Hypothalamus (tissue), 51 donors: Measurements from ENCODE around the gene B3GNT5.

Source experiments
- DNase-seq, 51 donors: peaks; one replicate each; lab custom pipeline; 2025; lab: John Stamatoyannopoulos, UW

B3GNT5 gene, protein sequence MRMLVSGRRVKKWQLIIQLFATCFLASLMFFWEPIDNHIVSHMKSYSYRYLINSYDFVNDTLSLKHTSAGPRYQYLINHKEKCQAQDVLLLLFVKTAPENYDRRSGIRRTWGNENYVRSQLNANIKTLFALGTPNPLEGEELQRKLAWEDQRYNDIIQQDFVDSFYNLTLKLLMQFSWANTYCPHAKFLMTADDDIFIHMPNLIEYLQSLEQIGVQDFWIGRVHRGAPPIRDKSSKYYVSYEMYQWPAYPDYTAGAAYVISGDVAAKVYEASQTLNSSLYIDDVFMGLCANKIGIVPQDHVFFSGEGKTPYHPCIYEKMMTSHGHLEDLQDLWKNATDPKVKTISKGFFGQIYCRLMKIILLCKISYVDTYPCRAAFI

DNA sequence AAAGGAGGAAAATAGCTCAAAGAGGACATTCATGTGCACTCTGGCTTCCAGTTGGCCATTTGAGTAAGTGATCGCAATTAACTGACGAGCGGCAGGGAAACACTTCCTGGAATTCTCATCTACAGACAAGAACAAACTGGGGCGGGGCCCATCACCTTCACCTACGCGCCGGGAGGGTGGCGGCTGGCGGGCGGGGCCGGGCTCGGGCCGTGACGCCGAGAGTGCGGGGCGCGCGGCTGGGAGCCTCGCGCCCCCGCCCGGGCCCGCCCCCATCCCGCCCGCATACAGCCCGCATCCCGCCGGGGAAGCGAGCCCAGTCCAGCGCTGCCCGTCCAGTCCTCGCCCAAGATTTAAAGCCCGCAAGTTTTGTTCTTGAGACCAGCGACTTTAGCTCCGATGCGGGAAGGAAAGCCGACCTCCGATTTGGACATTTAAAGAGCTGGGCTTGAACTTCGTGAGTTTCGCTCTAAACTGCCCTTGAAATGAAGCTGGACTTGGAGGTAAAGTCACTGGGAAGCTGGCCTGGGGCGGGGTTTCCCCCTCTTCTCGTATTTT is at the start of gene B3GNT5:
Gene B3GNT5, plus strand, starts transcription at position 281 of the 555 bp plus-strand sequence. CDS start 16,546 bp downstream, outside the sequence.
- DNase-seq: peak in 1 of 51 donors; percentile 15

DNA sequence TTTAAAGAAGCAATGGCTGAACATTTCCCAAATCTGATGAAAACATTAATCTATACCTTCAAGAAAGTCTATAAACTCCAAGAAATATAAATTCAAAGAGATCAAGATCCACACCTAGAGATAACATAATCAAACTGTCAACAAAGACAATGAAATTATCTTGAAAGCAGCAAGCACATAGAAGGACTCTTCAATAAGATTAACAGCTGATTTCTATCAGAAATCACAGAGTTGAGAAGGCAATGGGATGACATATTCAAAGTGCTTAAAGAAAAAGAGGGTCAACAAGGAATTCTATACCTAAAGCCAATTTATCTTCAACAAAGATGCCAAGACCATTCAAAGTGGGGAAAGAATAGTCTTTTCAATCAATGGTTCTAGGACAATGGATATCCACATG is 49.4 kb upstream of the B3GNT5 start:
- no peak for DNase-seq

DNA sequence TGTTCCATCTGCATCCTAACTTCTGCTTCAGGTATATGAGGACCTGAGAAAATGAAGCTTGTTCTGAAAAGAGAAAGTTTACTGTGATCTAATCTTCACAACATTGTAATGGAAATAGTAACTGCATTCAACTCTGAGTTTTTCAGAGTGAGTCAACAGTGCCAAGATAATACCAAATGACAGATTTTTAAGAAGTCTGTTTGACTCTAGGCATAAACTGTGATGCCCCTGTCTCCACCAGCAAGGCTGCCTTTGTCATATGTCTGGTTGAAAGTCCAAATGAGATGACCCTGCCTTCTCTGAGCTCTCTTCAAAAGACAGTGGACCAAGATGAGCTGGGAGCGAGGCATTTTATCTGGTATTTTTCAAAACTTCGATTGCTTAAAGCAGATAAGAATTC is 44.8 kb upstream of the B3GNT5 start:
- DNase-seq: no peak

DNA sequence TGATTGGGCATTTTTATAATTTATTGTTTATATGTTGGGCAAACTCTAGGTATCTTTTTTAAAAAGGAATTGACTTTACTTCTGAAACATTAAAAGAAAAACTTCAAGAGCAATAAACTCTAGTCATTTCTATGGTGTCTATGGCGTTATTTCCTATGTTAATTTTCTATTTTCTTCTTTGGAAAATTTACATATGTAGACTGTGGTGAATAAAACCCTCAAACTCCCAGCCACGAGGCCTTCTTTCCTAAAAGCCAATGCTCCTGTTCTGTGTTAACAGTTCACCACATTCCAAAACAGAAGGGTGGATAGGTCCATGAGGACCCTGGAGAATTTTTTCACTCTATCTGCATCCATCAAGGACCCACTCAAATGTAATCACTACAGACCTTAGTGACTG is 44.3 kb upstream of the B3GNT5 start:
- DNase-seq: no peak

DNA sequence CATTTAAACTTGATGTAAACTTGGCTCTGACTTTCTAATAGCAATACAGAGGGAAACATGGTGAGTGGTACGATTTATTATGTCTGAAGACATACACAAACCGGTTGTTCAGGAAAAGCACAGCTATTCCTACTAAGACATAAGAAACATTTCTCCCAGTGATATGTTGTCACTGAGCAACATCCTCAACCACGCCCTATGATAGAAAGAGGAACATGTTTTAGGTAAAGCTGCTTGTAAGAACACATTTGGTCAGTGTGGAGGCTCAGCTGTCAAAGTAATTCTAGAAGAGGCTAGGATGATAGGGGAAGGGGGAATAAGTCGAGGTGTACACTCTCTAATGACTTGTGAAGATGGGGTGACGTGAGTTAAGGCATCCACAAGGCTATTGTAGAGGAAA is 42.7 kb upstream of the B3GNT5 start:
- DNase-seq: no peak

DNA sequence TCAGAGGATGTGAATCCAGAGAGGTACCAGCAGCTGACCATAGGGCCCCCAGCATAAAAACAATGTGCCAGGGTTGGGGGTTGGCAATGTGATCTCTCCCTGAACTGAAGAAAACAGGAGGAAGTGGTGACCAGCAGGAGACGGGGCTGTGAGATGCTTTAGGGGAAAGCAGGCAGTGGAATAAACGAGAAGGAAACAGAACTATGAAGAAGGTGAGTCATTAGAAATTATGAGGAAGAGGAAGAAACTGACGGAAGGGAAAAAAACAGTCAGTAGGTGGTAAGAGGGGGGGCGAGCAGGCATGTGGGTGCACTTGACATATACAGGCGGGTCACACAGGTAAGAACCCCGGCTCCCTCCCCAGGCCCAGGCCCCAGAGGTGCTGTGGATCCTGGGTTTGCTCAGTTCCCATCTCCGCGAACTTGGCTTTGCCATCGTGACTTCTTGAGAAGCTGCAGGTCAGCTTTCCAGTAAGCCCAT is 42.2 kb upstream of the B3GNT5 start:
- DNase-seq: no peak

DNA sequence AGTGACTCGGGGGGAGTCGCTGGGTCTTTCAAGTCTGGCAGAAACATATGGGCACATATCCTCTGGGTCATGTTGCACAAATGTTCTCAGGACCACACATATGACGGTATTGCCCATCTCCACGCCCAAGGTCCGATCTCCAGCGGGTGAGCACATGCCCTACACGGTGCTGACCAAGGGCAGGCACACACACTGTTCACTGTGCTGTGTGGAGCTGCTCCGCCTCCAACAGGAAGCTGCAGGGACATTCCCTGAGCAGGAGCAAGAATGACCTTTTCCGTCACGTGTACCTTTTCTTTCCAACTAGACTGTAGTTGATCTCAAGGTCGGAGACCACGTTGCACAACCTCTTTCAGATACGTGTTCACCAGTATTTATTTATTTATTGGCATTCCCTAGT is 41.7 kb upstream of the B3GNT5 start:
- peak in 6 of 51 donors; percentile 7 to 51 (median 14) for DNase-seq

DNA sequence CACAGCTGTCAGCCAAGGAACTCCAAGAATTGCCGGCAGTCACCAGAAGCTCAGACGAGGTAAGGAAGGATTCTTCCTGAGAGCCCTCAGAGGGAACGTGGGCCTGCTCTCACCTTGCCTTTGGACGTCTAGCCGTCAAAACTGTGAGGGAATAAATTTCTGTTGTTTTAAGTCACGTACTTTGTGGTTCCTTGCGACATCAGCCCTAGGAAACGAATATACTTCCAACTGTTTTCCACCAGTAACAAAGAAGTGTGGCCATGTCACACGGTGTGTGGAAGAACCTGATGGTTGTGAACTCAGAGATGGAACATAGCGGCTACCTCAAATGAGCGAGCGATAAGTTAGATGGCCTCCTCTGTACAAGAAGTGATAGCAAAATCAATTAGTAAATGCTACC is 41.0 kb upstream of the B3GNT5 start:
- DNase-seq: no peak

DNA sequence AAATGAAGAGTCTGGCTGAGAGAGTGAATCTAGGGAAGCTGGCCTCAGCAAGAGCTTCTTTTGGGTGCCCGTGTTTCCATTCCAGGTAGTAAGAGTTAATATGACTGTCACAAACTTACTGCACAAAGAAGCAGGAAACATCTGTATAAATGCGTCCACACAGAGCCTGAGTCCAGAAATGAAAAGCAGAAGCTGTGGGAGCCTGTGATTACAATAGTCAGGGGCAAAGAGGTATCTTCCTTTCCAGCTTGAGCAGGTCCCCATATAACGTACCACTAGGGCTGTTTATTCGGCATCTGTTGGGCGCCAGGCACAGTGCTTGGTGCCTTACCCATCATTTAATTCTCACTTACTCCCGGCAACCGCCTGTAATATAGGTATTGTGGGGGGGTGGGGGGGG is 40.5 kb upstream of the B3GNT5 start:
- DNase-seq: peak in 9 of 51 donors; percentile 2 to 27 (median 4)

DNA sequence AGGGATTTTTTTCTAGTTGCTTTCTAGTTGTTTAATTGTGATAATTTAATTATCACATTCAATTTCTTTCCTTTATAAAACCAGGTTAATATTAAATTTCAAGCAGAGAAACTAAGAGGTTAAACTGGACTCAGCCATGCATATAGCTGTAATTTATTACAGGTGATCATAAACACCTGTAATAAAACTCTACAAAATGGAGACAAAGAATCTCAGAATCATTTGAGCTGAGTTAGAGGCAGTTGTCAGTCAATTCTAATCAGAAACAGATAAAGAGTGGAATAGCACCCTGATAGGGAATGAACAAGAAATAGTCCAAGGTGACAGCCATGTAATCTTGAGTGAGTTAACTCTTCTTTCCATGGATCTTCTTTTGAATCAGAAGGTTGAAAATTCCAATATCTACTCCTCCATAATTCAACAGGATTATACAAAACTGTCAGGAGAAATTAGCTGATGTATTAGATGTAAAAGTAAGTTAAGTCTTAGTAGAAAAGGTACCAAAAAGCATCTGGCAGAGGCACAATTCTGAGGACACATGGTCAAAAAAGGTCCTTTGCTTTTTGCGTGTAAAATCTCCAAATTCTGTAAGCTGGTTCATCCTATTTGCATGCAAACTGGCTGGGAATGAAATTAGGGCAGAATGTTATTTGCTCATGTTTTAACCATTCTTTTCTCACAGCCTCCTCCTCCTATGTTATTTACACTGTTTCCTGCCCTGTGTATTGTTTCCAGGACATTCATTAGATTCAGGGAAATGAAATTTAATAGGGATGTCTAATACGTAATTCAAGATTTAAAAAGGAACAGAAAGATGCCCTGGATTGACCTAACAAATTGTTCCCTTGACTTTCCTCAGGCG is 39.4 kb upstream of the B3GNT5 start:
- DNase-seq: no peak

DNA sequence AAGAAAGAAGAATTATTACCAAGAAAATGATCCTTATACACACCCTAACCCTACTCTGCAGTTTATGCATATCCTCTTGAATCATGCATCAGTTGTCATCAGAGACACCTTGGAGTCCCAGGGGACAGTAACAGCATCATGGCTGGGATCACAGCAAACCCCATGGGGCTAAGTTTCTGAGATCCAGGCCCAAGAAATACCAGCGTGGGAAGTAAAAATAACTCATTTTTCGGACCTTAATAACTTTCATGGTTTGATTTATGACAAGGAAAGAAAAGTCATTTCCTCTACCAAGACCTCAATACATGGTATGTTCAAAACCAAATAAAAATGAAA is 38.8 kb upstream of the B3GNT5 start:
- DNase-seq: no peak

DNA sequence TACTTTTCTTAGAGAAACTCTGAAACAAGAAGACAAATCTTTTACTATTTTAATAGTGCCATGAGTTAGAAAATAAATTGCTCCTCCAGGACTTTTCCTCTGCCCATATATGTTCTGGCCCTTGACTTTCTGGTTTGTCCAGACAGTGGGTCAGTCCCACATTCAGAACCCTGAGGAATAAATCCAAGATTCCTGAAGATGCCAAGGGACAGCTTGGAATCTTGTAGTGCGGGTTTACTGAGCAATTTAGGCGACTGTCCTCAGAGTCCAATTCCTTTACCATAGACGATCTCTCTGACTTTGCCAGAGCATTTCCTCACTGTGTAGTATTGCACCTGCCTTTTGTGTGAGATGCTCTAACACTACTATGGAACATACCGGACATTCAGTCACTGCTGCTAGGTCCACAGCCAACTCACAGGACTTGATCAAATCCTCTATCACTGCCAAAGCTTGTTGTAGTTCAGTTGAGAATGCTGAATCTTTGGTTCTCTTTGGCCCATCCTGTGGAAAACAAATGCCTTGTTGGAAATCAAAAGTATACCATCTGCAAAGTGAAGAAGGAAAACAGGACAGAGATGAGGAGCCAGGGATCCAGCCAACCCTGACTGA is 37.4 kb upstream of the B3GNT5 start:
- DNase-seq: no peak

DNA sequence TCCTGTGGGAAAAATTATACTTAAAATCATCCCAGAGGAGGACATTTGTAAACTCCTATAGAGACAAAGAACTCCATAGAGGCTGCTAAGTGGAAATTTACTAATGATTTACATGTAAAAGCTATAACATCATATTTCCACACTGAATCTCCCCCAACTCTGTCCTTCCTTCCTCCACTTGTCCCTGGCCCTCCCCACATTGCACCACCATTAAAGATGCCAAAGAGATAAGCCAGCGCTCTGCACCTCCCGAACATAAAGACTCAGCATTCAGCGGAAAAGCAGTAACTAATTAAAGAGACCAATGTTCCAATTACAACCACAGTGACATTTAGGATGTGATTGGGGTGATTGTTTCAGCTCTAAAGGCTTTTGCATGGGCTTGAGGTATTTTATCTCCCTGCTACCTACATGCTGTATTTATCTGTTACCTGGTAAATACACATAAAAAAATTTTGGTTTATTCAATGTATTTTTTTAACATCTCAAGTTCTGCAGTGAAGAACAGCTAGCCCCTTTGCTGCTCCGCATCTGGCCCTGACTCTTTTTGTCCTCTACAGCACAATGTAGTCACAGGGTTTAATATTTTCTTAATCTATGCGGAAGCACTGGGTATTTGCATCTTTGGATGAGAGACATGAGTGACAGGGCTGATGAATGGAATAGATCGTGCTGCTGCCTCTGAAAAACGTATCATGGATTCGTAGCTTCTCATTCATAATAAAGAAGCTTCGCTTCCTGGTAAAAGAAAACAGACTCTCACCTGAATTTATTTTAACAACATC is 35.3 kb upstream of the B3GNT5 start:
- no peak for DNase-seq

DNA sequence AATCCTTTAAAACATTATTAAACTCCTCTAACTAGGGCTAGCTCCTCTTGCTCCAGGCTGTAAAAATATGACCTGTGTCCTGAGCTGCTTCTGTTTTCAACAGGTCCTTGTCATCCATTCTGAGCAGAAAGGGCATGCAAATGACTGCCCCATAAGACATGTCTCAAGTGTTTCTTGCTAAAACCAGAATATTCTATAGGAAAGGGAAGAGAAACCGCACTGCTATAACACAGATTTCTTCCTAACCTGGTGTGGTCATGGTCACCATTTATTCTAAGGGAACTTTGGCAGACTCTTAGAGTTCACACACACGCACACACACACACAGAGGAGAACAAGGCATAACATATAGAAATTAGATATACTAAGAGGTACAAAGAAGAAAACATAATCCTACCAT is 34.2 kb upstream of the B3GNT5 start:
- no peak for DNase-seq

DNA sequence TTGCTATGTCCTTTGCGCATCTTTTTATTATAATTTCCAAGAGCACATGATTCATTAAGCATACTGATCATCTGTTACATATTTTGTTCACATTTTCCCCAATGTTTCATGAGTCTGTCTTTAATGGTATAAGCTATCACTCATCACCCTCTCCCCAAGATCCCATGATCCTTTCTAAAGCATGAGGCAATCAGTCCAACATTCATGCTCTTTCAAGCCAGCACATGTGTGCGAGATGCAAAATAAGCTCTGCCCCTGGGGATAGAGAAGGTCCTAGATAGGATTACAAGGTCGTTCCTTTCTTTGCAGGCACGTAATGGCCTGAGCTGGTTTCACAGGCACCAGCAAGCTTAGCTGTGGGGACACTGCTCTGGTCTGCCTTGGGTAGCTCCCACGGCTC is 32.2 kb upstream of the B3GNT5 start:
- DNase-seq: no peak

DNA sequence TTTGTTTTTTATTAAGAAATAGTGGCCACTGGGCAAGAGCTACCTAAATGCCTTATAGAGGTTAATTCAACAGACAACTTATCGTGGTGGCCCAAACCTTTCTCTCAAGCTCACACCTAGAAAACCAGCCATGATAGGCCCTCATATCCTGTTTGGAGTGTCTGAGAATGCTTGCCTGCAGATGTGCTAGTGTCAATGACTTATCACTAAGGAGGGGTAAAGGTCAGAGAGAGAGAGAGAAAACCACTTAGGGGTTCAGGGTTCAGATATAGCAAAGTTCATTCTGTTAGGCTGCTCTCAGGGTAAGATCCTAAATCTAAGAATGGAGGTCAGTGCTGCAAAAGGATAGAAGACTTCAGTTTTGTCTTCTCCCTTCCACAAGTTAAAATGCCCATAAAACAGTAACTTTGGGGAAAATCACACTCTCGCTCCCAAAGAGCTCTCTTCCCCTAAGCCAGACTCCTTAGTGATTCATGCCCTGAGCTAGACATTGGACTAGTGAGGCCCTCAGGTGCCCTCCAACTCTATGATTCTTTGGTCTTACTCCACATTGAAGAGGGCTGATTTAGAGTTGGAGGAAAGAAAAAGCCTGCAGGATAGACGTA is 30.3 kb upstream of the B3GNT5 start:
- no peak for DNase-seq

DNA sequence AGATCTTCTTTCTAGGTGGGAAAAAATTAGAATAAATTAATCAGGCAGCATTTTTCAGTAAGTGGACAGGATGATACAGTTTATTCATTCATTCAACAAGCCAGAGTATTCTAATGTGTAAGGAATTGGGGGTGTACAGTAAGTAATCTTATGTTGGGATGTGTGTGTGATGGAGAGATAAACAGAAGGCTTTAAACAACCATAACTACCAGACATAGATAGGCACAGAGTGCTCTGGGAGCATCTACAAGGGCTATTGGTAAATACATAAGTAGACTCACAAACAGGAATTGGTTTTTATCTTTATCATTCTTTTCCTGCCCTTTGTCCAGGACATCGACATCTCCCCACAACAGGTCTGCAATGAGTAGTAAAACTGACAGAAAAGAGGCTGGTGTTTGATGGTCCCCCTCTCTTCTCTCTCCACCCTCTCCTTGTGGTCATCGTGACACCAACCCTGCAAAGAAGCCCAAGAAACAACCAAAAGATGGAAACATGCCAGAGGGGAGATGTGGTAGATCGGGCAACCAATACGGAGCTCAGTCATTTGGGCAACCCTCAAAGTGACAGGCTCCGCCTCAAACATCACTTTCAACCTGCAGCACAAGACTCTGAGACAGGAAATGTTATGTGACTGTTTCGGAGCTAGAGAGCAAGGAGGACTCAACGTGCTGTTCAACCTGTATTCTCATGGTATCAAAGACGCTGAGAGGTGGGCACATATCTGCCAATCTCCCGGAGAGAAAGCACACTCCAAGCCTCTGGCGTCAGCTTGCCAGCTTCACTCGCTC is 28.7 kb upstream of the B3GNT5 start:
- DNase-seq: no peak

DNA sequence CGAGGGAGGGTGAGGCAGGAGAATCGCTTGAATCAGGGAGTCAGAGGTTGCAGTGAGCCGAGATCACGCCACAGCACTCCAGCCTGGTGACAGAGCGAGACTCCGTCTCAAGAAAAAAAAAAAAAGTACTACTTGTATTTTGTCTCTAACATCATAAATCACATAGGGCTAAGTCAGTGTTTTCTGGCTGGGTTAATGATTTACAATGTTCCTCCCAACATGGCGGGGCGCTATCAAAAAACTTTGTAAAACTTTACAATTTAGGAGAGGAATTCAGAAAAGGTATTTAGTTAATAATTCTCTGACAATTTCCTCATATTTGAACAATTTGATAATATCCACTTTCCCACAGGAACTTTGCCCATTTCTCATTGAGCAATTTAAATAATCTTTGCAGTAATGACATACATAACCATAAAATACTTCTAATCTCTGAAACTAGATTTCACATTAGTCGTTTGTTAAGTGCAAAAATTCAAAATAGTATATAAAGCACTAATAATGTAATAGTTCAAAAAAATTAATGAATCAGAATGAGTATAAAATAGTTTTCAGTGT is 26.6 kb upstream of the B3GNT5 start:
- no peak for DNase-seq

DNA sequence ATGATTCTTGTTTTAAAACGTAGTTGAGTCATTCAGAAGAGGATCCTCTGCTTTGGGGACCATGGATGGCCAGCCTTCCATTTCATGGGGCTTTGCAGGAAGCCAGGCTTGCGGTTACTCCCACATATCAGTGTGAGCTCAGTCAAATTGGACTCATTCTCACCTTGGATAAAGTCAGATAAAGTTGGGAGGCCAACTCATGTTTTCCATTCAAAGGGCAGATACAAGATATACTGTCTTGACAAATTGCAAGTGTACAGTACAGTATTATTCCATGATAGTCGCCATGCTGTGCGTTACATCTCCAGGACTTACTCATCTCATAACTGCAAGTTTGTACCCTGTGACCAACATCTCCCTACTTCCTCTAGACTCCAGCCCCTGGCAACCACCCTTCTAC is 25.5 kb upstream of the B3GNT5 start:
- no peak for DNase-seq
